Skeletal muscle tissue (tissue), 4 donors: ENCODE results near the gene SQSTM1. TPM values are rescaled to one million over a fixed set of nuclear protein-coding genes. Genes with fewer than 3 reads are reported as not detected.

Source experiments
- H3K27ac ChIP-seq: one replicate; pipeline ENCODE4 v1.7.0; 2013; ENCODE audit warnings: mild to moderate bottlenecking, low read depth, low read length, inconsistent platforms
- H3K27me3 ChIP-seq, 3 donors: one replicate each; pipeline ENCODE4 v1.7.0; 2013; ENCODE audit warnings: low read length in 3 of 3; ENCODE audit not compliant: control insufficient read depth in 3 of 3, insufficient read depth in 3 of 3
- H3K36me3 ChIP-seq, 3 donors: one replicate each; pipeline ENCODE4 v1.7.0; 2013; ENCODE audit warnings: low read length in 3 of 3; ENCODE audit not compliant: control insufficient read depth in 3 of 3, insufficient read depth in 3 of 3
- H3K4me1 ChIP-seq, 3 donors: one replicate each; pipeline ENCODE4 v1.7.0; 2013; ENCODE audit warnings: low read length in 3 of 3, mild to moderate bottlenecking in 3 of 3; ENCODE audit not compliant: control insufficient read depth in 3 of 3, insufficient read depth in 3 of 3
- H3K4me3 ChIP-seq, 3 donors: one replicate each; pipeline ENCODE4 v1.7.0; 2013; ENCODE audit warnings: low read length in 3 of 3
- H3K9ac ChIP-seq, 3 donors: one replicate each; pipeline ENCODE4 v1.7.0; 2013; ENCODE audit warnings: low read length in 3 of 3, mild to moderate bottlenecking in 3 of 3, moderate library complexity in 2 of 3, low read depth in 1 of 3
- H3K9me3 ChIP-seq, 3 donors: one replicate each; pipeline ENCODE4 v1.7.0; 2013; ENCODE audit warnings: low read length in 3 of 3; ENCODE audit not compliant: control insufficient read depth in 3 of 3
- total RNA-seq: library from RNA; depleted of rRNA; stranded (reverse); fragments of >200 nt; gene quantifications from one replicate; pipeline ENCODE4 v1.2.3, GENCODE V29; 2014
- donor health status: Osteomylitis.

Gene SQSTM1
- total RNA-seq, 1 donor from 2014 or later: 54.8 TPM

DNA sequence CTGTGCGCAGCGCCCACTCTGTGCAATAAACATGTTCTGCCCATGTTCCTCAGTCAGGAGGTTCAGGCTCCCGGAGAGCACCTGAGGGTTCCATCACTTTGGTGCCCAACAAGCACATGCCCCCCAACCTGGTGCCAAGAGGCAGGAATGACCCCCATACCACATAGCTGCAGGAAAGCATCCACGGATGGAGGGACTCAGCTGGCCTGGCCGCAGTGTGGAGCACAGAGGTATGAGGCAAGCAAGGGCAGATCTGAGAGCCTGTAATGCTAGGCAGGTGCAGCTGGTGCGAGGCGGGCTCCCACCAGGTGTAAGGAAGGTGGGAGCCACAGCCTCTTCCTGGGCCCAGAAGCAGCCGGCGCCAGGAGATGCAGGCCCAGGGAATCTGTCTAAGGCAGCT lies 42.2 kb downstream of the SQSTM1 start:
- Histone ChIP-seq H3K9me3 (no peaks in the 10 kb centered on the region), H3K4me1 (peaks cover 11 to 17% (median 13%) of the 10 kb centered on the region in 3 donors), H3K27me3 (no peaks in the 10 kb centered on the region), H3K27ac (no peak overlapping the region), H3K36me3 (peaks cover 41 to 51% (median 49%) of the 10 kb centered on the region in 3 donors), H3K4me3 (no peak overlapping the region), H3K9ac (no peak overlapping the region)

DNA sequence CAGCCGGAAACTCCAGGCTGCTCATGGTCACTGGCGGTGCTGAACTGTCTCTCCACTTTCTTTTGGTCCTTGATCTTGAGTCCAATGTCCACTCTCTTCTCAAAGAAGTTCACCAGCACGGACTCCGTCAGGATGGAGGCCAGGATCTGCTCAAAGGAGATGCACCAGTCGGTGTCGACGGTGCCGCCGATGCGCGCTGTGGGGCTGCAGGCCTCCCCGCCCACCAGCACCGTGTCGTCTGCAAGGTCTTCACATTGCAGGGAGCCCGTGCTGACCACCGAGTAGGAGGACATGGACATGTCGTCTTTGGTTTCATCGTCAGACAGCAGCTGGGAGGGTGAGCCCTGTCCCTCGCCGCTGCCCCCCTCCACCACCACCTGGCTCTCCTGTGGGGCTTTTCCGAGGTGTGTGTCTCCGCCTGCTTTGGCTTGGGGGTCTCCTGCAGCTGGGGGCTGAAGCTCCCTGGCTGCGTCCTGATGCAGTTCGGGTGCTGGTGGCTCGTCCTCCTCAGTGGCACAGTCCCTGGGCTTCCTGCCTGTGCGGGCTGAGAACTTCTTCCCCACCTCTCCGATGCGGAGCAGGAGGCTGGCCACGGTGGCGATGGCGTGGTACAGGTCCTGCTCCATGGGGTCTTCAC lies 42.9 kb downstream of the SQSTM1 start:
- no peak overlapping the region for H3K27ac ChIP-seq
- no peak overlapping the region for H3K9ac ChIP-seq
- peaks cover 43 to 55% (median 51%) of the 10 kb centered on the region in 3 donors for H3K36me3 ChIP-seq
- H3K4me1 ChIP-seq: peaks cover 7 to 11% (median 9%) of the 10 kb centered on the region in 3 donors
- H3K4me3 ChIP-seq: no peak overlapping the region
- H3K27me3 ChIP-seq: no peaks in the 10 kb centered on the region
- no peaks in the 10 kb centered on the region for H3K9me3 ChIP-seq

DNA sequence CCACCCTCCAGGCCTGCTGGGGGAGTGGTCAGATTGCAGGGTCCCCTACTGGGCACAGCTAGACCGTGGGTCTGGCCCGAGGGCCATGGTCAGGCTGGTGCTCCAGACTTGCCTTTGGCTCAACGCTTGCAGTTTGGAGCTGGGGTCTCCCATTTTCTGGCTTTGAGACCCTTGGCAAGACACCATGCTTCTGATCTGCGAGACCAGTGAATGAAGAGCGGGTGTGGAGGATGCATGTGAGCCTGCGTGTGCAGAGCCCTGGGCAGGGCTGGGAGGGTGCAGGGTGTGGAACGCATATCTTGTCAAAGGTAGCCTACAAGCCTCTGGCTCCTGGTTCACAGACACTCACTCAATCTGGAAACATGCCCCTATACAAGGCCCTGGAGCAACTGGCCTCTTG lies 44.0 kb downstream of the SQSTM1 start:
- Histone ChIP-seq H3K27me3 (no peaks in the 10 kb centered on the region), H3K9me3 (no peaks in the 10 kb centered on the region), H3K27ac (no peak overlapping the region), H3K4me1 (peaks cover 6 to 9% (median 7%) of the 10 kb centered on the region in 3 donors), H3K4me3 (no peak overlapping the region), H3K36me3 (peaks cover 47 to 63% (median 60%) of the 10 kb centered on the region in 3 donors), H3K9ac (no peak overlapping the region)

DNA sequence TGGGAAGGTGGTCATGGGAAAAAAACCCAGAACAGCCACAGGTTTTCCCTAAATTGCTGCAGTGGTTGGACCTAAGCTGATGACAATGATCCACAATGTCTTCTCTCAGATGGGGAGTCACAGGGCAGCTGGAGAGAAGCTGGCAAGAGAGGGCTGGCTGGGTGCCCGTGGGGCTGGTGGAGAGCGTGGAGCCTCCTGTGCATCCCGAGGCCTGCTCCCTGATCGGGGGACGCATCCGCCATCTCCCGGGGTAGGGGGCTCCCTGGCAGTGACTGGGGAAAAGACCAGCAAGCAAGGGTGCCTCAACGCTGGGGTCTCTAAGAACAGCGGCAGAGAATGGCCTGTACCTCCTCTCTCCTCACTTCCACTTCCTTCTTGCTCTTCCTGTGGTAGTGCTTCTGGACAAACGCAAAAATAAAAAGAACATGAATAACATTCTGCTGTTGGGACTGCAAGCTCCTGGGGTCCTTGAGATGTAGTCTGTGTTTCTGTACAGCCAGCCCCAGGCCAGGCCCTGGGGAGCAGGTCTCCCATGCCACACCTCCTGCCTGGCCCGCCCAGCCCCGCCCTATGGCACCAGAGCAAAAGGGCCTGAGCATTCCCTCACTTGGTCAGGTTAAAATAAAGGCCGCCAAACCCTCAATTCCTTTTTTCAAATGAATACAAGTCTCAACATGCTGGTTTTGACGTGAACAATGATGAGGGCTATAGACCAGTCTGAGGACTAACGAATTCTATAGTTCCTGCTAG lies 45.0 kb downstream of the SQSTM1 start:
- Histone ChIP-seq H3K4me3 (no peak overlapping the region), H3K36me3 (peaks cover 55 to 72% (median 69%) of the 10 kb centered on the region in 3 donors), H3K9ac (no peak overlapping the region), H3K4me1 (peaks cover 0 to 3% (median 1%) of the 10 kb centered on the region in 3 donors), H3K27ac (no peak overlapping the region), H3K27me3 (no peaks in the 10 kb centered on the region), H3K9me3 (no peaks in the 10 kb centered on the region)

DNA sequence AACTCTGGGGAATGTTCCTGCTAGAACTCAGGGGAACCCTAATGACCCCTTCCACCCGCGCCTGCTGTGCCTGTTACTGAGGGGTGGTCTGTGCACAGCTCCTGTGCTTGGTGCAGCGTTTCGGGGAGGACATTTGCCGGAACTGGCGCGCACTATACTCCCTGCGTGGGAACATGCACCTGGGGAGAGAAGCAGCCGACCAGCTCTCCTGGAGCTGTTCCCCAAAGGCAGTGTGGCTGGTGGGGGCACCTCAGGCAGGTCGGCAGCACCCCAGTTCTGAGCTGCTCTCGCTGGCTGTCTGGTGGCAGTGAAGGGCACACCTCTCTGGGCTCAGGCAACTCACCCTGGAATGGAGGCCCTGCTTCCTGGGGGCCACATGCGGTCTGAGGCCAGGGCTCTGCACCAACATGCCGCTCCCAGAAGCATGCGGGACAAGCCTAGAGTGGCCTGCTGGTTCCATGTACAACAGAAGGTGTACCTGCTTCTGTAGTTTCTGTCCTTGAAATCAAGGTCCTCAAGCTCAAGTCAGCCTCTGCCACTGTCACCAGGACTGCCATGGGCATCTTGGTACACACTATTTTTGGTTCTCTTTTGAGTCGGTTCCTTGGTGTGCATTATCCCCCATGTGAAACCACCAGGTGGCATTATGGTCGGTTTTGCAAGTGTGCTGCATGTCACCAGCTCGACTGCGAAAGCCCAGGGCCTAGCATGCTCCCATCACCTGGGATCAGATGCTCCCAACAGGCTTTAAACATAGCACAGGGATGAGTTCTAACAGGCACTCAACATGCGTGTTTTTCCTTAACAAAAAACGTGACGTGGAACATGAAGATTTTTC lies 45.8 kb downstream of the SQSTM1 start:
- Histone ChIP-seq H3K27ac (no peak overlapping the region), H3K36me3 (peaks cover 61 to 80% (median 75%) of the 10 kb centered on the region in 3 donors), H3K4me1 (peaks cover 0 to 5% (median 2%) of the 10 kb centered on the region in 3 donors)

DNA sequence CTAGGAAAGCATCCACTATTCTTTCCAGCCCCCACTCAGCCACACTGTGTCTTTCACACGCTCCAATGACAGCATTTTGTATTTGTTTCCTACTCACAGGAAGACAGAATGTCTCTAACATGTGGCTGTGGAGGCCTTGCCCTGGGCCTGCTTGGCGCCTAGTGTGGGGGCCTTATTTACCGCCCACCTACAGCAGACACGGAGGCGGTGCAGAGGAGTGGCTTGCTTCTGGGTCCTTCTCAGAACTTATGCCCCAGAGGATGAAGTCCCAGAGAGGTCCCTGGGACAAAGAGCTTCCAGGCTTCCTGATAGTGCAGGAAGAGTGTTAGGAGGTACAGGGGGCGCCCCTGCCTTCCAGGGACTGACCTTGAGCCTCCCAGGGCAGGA lies 46.4 kb downstream of the SQSTM1 start:
- Histone ChIP-seq H3K27ac (no peak overlapping the region), H3K4me1 (peaks cover 0 to 5% (median 2%) of the 10 kb centered on the region in 3 donors), H3K4me3 (no peak overlapping the region), H3K27me3 (no peaks in the 10 kb centered on the region), H3K9me3 (no peaks in the 10 kb centered on the region), H3K9ac (no peak overlapping the region), H3K36me3 (peaks cover 64 to 79% (median 78%) of the 10 kb centered on the region in 3 donors)

More for the DNA sequence above, 45.8 kb downstream of the SQSTM1 start:
- Histone ChIP-seq H3K9me3 (no peaks in the 10 kb centered on the region), H3K4me3 (no peak overlapping the region), H3K9ac (no peak overlapping the region), H3K27me3 (no peaks in the 10 kb centered on the region)

DNA sequence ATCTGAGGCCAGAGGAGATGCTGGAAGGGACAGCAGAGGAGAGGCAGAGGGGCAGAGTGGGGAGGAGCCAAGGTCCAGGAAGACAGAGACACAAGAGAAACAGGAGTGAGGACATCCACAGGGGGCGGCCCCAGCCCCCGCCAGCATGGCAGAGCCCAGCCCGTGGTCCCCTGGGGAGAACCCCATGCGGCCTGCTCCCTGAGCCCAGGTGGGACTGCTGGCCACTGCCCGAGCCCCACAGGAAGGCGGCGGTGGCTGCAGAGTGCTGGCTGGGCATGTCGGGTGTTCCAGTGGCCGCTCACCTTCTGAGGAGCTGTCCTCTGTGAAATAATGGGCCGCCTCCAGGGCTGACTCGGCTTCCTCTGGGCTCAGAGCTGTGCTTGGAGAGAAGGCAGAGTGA lies 46.8 kb downstream of the SQSTM1 start:
- peaks cover 66 to 79% (median 78%) of the 10 kb centered on the region in 3 donors for H3K36me3 ChIP-seq
- peaks cover 0 to 5% (median 2%) of the 10 kb centered on the region in 3 donors for H3K4me1 ChIP-seq
- no peak overlapping the region for H3K4me3 ChIP-seq
- H3K9me3 ChIP-seq: no peaks in the 10 kb centered on the region
- no peak overlapping the region for H3K9ac ChIP-seq
- H3K27me3 ChIP-seq: no peaks in the 10 kb centered on the region
- H3K27ac ChIP-seq: no peak overlapping the region

DNA sequence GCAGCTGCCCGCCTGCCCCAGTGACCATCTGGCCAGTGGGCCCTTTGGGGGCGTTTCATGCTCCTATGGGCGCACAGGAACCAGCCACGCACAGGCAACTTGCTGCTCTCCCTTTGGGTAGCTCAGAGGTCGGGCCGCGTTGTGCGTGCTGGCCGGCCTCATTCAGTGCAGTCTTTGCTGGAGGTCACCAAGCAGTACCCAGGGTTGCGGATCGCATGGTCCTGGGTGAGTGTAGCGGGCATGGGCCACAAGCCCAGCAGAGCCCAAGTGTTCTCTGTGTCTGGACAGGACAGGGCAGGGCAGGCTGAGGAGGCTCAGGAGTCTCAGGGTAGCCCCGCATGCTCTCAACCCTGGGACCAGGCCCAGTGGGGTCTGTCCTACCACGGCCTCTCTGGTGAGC lies 47.8 kb downstream of the SQSTM1 start:
- no peak overlapping the region for H3K4me3 ChIP-seq
- H3K4me1 ChIP-seq: peaks cover 0 to 5% (median 2%) of the 10 kb centered on the region in 3 donors
- H3K27me3 ChIP-seq: no peaks in the 10 kb centered on the region
- H3K9ac ChIP-seq: no peak overlapping the region
- peaks cover 67 to 78% (median 76%) of the 10 kb centered on the region in 3 donors for H3K36me3 ChIP-seq
- H3K27ac ChIP-seq: no peak overlapping the region
- H3K9me3 ChIP-seq: no peaks in the 10 kb centered on the region

DNA sequence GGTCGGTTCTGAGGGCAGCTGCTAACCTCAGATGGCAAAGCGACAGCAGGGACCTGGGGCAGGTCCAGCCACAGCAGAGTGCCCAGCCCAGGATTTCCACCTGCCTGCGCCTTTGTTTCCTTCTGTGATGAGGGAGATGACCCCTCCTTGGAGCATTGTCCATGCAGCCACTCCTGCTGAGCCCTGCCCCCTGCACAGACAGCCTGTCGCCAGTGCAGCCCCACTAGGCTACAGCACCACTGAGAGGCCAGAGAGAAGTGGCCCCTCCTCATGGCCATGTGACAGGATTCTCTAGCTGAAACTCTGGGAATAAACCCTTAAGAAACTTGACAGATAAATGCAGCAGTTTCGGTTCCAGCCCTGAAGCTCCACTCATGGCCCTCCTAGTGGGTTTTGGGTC lies 48.4 kb downstream of the SQSTM1 start:
- Histone ChIP-seq H3K9me3 (no peaks in the 10 kb centered on the region), H3K4me1 (peaks cover 0 to 5% (median 2%) of the 10 kb centered on the region in 3 donors), H3K27ac (no peak overlapping the region), H3K9ac (no peak overlapping the region), H3K27me3 (no peaks in the 10 kb centered on the region), H3K4me3 (no peak overlapping the region), H3K36me3 (peaks cover 67 to 77% (median 76%) of the 10 kb centered on the region in 3 donors)
